ENCODE data around the gene SGK2. TPM values are rescaled to one million over a fixed set of nuclear protein-coding genes. Genes with fewer than 3 reads are reported as not detected.

SGK2 gene
- total RNA-seq, 2 experiments from 2014 or later: 0.41 to 0.48 TPM

DNA sequence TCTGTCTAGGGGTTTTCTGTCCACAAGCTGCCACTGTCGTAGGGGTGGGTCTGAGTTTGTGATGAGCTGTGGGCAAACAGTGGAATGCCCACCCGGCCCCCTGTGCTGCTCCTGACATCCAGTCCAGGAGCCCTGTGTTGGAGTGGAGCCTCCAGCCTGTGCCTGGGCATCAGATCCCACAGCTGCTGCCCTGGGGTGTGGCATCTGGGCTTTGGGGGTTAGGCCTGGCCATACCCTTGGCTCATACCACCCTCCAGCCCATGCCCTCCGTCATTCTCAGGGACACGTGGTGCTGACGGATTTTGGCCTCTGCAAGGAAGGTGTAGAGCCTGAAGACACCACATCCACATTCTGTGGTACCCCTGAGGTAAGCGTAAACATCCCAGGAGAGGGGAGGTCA lies 12.9 kb downstream of the SGK2 start:
- H3K4me3 ChIP-seq (ENCODE audit: low read depth, low read length, poor library complexity, severe bottlenecking): no peak overlapping the region
- H3K27ac ChIP-seq (ENCODE audit: low read depth, low read length, poor library complexity, severe bottlenecking): no peak overlapping the region
- ChIA-PET CTCF (ENCODE audit: unreplicated experiment) (no interaction called here), POLR2A (interaction anchor here (0.6 to 1.6 kb wide), 2 partner anchors 9 to 79 kb away, joined by 3 to 4 read pairs; no protein-coding TSS in a partner anchor)
- H4K20me1 ChIP-seq (ENCODE audit: insufficient read depth, low read length): no peaks in the 10 kb centered on the region
- no TSS peak for BruUV-seq (replicated peaks)
- H2AFZ ChIP-seq (ENCODE audit: low read length): no peak overlapping the region
- TF ChIP-seq, protein P1, sequence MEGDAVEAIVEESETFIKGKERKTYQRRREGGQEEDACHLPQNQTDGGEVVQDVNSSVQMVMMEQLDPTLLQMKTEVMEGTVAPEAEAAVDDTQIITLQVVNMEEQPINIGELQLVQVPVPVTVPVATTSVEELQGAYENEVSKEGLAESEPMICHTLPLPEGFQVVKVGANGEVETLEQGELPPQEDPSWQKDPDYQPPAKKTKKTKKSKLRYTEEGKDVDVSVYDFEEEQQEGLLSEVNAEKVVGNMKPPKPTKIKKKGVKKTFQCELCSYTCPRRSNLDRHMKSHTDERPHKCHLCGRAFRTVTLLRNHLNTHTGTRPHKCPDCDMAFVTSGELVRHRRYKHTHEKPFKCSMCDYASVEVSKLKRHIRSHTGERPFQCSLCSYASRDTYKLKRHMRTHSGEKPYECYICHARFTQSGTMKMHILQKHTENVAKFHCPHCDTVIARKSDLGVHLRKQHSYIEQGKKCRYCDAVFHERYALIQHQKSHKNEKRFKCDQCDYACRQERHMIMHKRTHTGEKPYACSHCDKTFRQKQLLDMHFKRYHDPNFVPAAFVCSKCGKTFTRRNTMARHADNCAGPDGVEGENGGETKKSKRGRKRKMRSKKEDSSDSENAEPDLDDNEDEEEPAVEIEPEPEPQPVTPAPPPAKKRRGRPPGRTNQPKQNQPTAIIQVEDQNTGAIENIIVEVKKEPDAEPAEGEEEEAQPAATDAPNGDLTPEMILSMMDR (conservative IDR thresholded peaks at IDR 0.05; ENCODE audit: low read length): no peak
- no peak for TF ChIP-seq EZH2phosphoT487 (IDR thresholded peaks at IDR 0.05; ENCODE audit: borderline replicate concordance, low read depth, low read length)
- no peaks in the 10 kb centered on the region for H3K79me2 ChIP-seq (ENCODE audit: insufficient read depth, low read depth, low read length)
- no peak for DNase-seq (ENCODE audit: low spot score)
- intact Hi-C loops (cut with micrococcal nuclease; ENCODE audit: unreplicated experiment): no loop called here
- H3K9me2 ChIP-seq (ENCODE audit: insufficient read depth, low read length): no peaks in the 10 kb centered on the region
- no peaks in the 10 kb centered on the region for H3K4me1 ChIP-seq (ENCODE audit: insufficient read depth, low read length, poor library complexity, severe bottlenecking)
- no peaks in the 10 kb centered on the region for H3K9me3 ChIP-seq (ENCODE audit: low read length)
- no peaks in the 10 kb centered on the region for H3K36me3 ChIP-seq (ENCODE audit: insufficient read depth, low read length)
- no peak overlapping the region for H3K4me2 ChIP-seq (ENCODE audit: low read length)

DNA sequence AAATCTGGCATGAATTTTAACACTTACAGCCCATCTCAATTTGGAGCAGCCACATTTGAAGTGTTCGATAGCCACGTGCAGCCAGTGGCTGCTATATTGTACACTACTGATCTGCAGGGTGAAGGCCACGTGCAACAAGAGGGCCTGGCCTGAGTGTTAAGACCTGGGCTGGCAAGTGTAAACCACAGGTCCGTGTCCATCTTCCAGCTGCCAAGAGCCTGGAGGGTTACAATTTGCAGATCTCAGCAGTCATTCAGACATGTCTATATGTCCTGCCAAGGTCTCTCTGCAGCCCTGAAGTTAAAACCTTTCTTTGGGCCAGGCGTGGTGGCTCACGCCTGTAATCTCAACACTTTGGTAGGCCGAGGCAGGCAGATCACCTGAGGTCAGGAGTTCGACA lies 14.1 kb downstream of the SGK2 start:
- no peak for DNase-seq (ENCODE audit: low spot score)
- H3K4me3 ChIP-seq (ENCODE audit: low read depth, low read length, poor library complexity, severe bottlenecking): no peak overlapping the region

DNA sequence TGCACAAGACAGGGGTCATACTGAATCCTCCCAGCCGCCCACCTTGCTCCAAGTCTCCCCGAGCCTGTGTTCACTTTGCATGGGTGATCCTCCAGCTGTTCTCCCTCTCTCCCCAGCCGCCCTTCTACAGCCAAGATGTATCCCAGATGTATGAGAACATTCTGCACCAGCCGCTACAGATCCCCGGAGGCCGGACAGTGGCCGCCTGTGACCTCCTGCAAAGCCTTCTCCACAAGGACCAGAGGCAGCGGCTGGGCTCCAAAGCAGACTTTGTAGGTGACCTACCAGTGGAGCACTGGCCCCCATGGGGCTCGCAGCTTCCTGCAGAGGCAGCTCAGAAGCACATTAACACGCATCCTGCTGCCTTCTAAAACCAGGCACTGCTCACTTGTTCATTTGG lies 17.3 kb downstream of the SGK2 start:
- Histone ChIP-seq H3K27ac (ENCODE audit: low read depth, low read length, poor library complexity, severe bottlenecking) (no peak overlapping the region), H3K4me3 (ENCODE audit: low read depth, low read length, poor library complexity, severe bottlenecking) (no peak overlapping the region), H3K9me2 (ENCODE audit: insufficient read depth, low read length) (no peaks in the 10 kb centered on the region), H2AFZ (ENCODE audit: low read length) (no peak overlapping the region), H3K36me3 (ENCODE audit: insufficient read depth, low read length) (no peaks in the 10 kb centered on the region), H3K79me2 (ENCODE audit: insufficient read depth, low read depth, low read length) (no peaks in the 10 kb centered on the region), H3K4me1 (ENCODE audit: insufficient read depth, low read length, poor library complexity, severe bottlenecking) (no peaks in the 10 kb centered on the region), H3K9me3 (ENCODE audit: low read length) (no peaks in the 10 kb centered on the region), H3K4me2 (ENCODE audit: low read length) (no peak overlapping the region), H4K20me1 (ENCODE audit: insufficient read depth, low read length) (no peaks in the 10 kb centered on the region)
- DNase-seq (ENCODE audit: low spot score): no peak
- ChIA-PET CTCF (ENCODE audit: unreplicated experiment) (no interaction called here), POLR2A (interaction anchor here (1.1 kb wide), 1 partner anchor 35 kb away, joined by 3 read pairs; no protein-coding TSS in a partner anchor)
- TF ChIP-seq, protein P1 (conservative IDR thresholded peaks at IDR 0.05; ENCODE audit: low read length): no peak
- no peak for TF ChIP-seq EZH2phosphoT487 (IDR thresholded peaks at IDR 0.05; ENCODE audit: borderline replicate concordance, low read depth, low read length)
- intact Hi-C loops (cut with micrococcal nuclease; ENCODE audit: unreplicated experiment): no loop called here
- BruUV-seq (replicated peaks): no TSS peak

More for the DNA sequence above, 14.1 kb downstream of the SGK2 start:
- intact Hi-C loops (cut with micrococcal nuclease; ENCODE audit: unreplicated experiment): no loop called here
- no peak overlapping the region for H2AFZ ChIP-seq (ENCODE audit: low read length)
- no peak for TF ChIP-seq EZH2phosphoT487 (IDR thresholded peaks at IDR 0.05; ENCODE audit: borderline replicate concordance, low read depth, low read length)
- TF ChIP-seq, protein P1 (conservative IDR thresholded peaks at IDR 0.05; ENCODE audit: low read length): no peak
- no TSS peak for BruUV-seq (replicated peaks)
- no peaks in the 10 kb centered on the region for H3K79me2 ChIP-seq (ENCODE audit: insufficient read depth, low read depth, low read length)
- H3K36me3 ChIP-seq (ENCODE audit: insufficient read depth, low read length): no peaks in the 10 kb centered on the region
- H4K20me1 ChIP-seq (ENCODE audit: insufficient read depth, low read length): no peaks in the 10 kb centered on the region
- H3K4me2 ChIP-seq (ENCODE audit: low read length): no peak overlapping the region
- ChIA-PET POLR2A (interaction anchor here (1.6 kb wide), 1 partner anchor 78 kb away, joined by 3 read pairs; no protein-coding TSS in a partner anchor), CTCF (ENCODE audit: unreplicated experiment) (no interaction called here)
- H3K9me3 ChIP-seq (ENCODE audit: low read length): no peaks in the 10 kb centered on the region
- H3K4me1 ChIP-seq (ENCODE audit: insufficient read depth, low read length, poor library complexity, severe bottlenecking): no peaks in the 10 kb centered on the region
- no peak overlapping the region for H3K27ac ChIP-seq (ENCODE audit: low read depth, low read length, poor library complexity, severe bottlenecking)
- no peaks in the 10 kb centered on the region for H3K9me2 ChIP-seq (ENCODE audit: insufficient read depth, low read length)
